Stimulated activated CD4-positive, alpha-beta T cell treated with anti-CD3 and anti-CD28 coated beads, Interleukin-15, amount 100 ng/mL, for 24 hours (primary cell): ENCODE results near the gene TARS3.
"Not testable (repeated sequence)": the region's sequence is repeated elsewhere in the genome, so short reads cannot be mapped to it uniquely, and the experiment has no call there.

Experiments
- DNase-seq: peaks from one replicate; pipeline ENCODE4 v3.0.0-alpha.2; 2020

The TARS3 gene

GRCh38 chr15:101723874-101724674 is at the start of gene TARS3:
Gene TARS3, minus strand, starts transcription at chr15:101724473. Its CDS starts 86 bp downstream, at chr15:101724387.
- peak; percentile 97 for DNase-seq

GRCh38 chr15:101773496-101774100 is 49.3 kb upstream of the TARS3 start:
- DNase-seq: peak; percentile 19

GRCh38 chr15:101772921-101773320 is 48.6 kb upstream of the TARS3 start:
- DNase-seq: no peak

- not testable (repeated sequence) for DNase-seq
Measured at GRCh38 chr15:101767083-101767640, 42.9 kb upstream of the TARS3 start.

- no peak for DNase-seq
Measured at GRCh38 chr15:101765772-101766456, 41.6 kb upstream of the TARS3 start.

- not testable (repeated sequence) for DNase-seq
Measured at GRCh38 chr15:101765340-101765671, 41.0 kb upstream of the TARS3 start.

- not testable (repeated sequence) for DNase-seq
Measured at GRCh38 chr15:101764669-101765339, 40.5 kb upstream of the TARS3 start.

GRCh38 chr15:101746716-101747082 is 22.4 kb upstream of the TARS3 start:
- DNase-seq: not testable (repeated sequence)

GRCh38 chr15:101734837-101735236 is 10.6 kb upstream of the TARS3 start:
- DNase-seq: not testable (repeated sequence)

- no peak for DNase-seq
Measured at GRCh38 chr15:101733545-101733944, 9.3 kb upstream of the TARS3 start.

- no peak for DNase-seq
Measured at GRCh38 chr15:101732772-101733171, 8.5 kb upstream of the TARS3 start.

GRCh38 chr15:101731746-101732145 is 7.5 kb upstream of the TARS3 start:
- DNase-seq: no peak

- no peak for DNase-seq
Measured at GRCh38 chr15:101727186-101727585, 2.9 kb upstream of the TARS3 start.

GRCh38 chr15:101725073-101725472 is 800 bp upstream of the TARS3 start:
- no peak for DNase-seq

GRCh38 chr15:101724675-101725005 is 367 bp upstream of the TARS3 start:
- DNase-seq: no peak

GRCh38 chr15:101723171-101723873 is 951 bp downstream of the TARS3 start:
- DNase-seq: peak; percentile 52

- DNase-seq: no peak
Measured at GRCh38 chr15:101718896-101719295, 5.4 kb downstream of the TARS3 start.

GRCh38 chr15:101712078-101712477 is 12.2 kb downstream of the TARS3 start:
- DNase-seq: no peak

GRCh38 chr15:101710806-101711205 is 13.5 kb downstream of the TARS3 start:
- DNase-seq: no peak

GRCh38 chr15:101709466-101709865 is 14.8 kb downstream of the TARS3 start:
- DNase-seq: no peak

- no peak for DNase-seq
Measured at GRCh38 chr15:101707983-101708382, 16.3 kb downstream of the TARS3 start.

GRCh38 chr15:101702077-101702476 is 22.2 kb downstream of the TARS3 start:
- DNase-seq: no peak

- no peak for DNase-seq
Measured at GRCh38 chr15:101698314-101698713, 26.0 kb downstream of the TARS3 start.
